ENCODE data around the gene FAM219A. TPM values are rescaled to one million over a fixed set of nuclear protein-coding genes. Genes with fewer than 3 reads are reported as not detected.

FAM219A gene
- total RNA-seq, 1 donor from 2014 or later = 17.5 TPM

DNA sequence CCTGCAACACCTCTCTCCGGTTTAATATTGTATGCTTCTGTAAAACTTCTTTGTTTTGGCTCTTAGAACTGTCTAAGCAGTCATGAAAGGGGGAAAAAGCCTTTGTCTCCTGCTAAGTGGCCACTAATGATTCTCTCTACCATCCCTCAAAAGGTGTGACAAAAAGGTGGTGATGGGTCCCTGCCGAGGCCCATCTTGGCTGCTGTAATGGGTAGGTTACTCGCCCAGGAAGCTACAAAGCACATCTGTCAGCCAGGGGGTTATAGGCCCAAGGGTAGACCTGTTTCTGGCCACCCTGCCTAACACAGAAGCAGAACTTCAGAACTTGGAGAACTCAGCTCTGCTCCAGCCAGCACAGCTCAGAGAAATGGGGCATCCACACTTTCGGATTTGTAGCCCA is 1.6 kb downstream of the FAM219A start:
- H3K27ac Mint-ChIP-seq = peak overlapping the region; percentile 97
- no peaks in the 10 kb centered on the region for H3K36me3 Mint-ChIP-seq (ENCODE audit: insufficient read depth)
- peak overlapping the region; percentile 89 for H3K4me3 Mint-ChIP-seq (ENCODE audit: low read depth)
- TF ChIP-seq, protein P1, sequence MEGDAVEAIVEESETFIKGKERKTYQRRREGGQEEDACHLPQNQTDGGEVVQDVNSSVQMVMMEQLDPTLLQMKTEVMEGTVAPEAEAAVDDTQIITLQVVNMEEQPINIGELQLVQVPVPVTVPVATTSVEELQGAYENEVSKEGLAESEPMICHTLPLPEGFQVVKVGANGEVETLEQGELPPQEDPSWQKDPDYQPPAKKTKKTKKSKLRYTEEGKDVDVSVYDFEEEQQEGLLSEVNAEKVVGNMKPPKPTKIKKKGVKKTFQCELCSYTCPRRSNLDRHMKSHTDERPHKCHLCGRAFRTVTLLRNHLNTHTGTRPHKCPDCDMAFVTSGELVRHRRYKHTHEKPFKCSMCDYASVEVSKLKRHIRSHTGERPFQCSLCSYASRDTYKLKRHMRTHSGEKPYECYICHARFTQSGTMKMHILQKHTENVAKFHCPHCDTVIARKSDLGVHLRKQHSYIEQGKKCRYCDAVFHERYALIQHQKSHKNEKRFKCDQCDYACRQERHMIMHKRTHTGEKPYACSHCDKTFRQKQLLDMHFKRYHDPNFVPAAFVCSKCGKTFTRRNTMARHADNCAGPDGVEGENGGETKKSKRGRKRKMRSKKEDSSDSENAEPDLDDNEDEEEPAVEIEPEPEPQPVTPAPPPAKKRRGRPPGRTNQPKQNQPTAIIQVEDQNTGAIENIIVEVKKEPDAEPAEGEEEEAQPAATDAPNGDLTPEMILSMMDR (IDR thresholded peaks at IDR 0.05; ENCODE audit: unreplicated experiment) = no peak
- H3K9me3 Mint-ChIP-seq (ENCODE audit: low read depth) = no peaks in the 10 kb centered on the region
- H3K4me1 Mint-ChIP-seq (ENCODE audit: low read depth) = peaks cover 27% of the 10 kb centered on the region
- peaks cover 19% of the 10 kb centered on the region for H3K27me3 Mint-ChIP-seq
- no peak for DNase-seq (ENCODE audit: low spot score, unreplicated experiment)

DNA sequence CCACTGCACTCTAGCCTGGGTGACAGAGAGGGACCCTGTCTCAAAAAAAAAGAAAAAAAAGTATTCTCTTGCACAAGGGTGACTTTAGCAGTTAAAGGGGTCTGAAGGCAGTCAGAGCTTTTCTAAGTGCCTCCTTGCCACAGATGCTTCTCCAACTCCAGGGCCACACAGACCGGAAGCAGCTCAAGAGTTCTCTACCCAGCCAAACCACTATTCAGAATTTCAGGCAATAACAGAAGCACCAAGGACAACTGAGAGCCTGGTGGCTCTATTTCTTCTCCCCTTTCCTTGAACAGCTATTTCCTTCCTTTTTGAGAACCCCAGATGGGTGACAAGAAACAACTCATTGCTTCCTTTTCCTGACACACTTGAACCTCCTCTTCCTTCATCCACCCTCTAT is 2.2 kb downstream of the FAM219A start:
- H3K4me3 Mint-ChIP-seq (ENCODE audit: low read depth) = no peak overlapping the region
- H3K4me1 Mint-ChIP-seq (ENCODE audit: low read depth) = peaks cover 23% of the 10 kb centered on the region
- H3K27me3 Mint-ChIP-seq = peaks cover 19% of the 10 kb centered on the region
- TF ChIP-seq, protein P1 (IDR thresholded peaks at IDR 0.05; ENCODE audit: unreplicated experiment) = no peak
- no peak for DNase-seq (ENCODE audit: low spot score, unreplicated experiment)
- H3K36me3 Mint-ChIP-seq (ENCODE audit: insufficient read depth) = no peaks in the 10 kb centered on the region
- H3K9me3 Mint-ChIP-seq (ENCODE audit: low read depth) = no peaks in the 10 kb centered on the region
- H3K27ac Mint-ChIP-seq = no peak overlapping the region

DNA sequence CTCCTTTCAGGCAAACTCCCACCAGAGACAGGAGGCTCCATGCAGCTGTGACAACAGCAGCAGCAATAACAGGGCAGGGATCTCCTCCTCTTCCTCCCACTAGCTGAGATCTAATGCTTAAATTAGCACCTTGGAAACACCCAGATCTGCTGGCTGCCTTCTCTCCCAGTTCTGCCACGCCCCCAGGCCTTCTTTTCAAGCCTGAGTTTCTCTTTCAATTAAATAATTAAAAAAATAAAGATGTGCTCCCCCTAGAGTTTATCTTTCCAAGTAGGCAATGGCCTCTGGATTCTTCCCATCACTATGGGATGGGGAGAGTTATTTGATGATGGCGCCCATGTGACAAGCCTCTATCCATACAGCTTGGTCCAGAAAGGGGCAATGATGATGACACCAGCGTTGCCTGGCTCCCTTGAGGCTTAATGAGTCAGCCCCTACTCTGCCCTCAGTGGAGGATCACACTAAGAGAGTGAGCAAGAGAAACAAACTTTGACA is 3.8 kb downstream of the FAM219A start:
- no peak for DNase-seq (ENCODE audit: low spot score, unreplicated experiment)
- Mint-ChIP-seq H3K4me1 (ENCODE audit: low read depth) (peaks cover 22% of the 10 kb centered on the region), H3K4me3 (ENCODE audit: low read depth) (no peak overlapping the region), H3K36me3 (ENCODE audit: insufficient read depth) (no peaks in the 10 kb centered on the region), H3K27me3 (peaks cover 19% of the 10 kb centered on the region), H3K27ac (no peak overlapping the region), H3K9me3 (ENCODE audit: low read depth) (no peaks in the 10 kb centered on the region)
- TF ChIP-seq, protein P1 (IDR thresholded peaks at IDR 0.05; ENCODE audit: unreplicated experiment) = no peak

DNA sequence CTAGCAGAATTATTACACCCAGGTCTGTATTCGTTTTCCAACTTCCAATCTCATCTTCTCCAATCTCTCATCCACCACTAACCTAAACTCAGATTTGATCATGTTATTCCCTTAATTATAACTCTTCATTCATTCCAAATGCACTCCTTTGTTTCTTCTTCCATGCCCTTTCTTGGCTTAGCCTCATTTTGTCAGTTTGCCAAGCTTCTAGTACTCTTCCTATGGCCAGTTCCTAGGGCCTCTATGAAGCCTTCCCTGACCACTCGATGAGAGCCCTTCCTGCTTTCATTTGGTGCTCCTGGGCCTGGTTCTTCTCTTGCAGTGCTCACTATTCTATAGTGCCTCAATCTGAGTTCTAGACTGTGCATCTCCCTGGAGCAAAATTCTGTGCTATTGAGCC is 5.8 kb downstream of the FAM219A start:
- H3K4me3 Mint-ChIP-seq (ENCODE audit: low read depth) = no peak overlapping the region
- TF ChIP-seq, protein P1 (IDR thresholded peaks at IDR 0.05; ENCODE audit: unreplicated experiment) = no peak
- no peaks in the 10 kb centered on the region for H3K9me3 Mint-ChIP-seq (ENCODE audit: low read depth)
- no peaks in the 10 kb centered on the region for H3K36me3 Mint-ChIP-seq (ENCODE audit: insufficient read depth)
- no peak overlapping the region for H3K27ac Mint-ChIP-seq
- H3K27me3 Mint-ChIP-seq = peaks cover 19% of the 10 kb centered on the region
- H3K4me1 Mint-ChIP-seq (ENCODE audit: low read depth) = peaks cover 9% of the 10 kb centered on the region
- no peak for DNase-seq (ENCODE audit: low spot score, unreplicated experiment)

DNA sequence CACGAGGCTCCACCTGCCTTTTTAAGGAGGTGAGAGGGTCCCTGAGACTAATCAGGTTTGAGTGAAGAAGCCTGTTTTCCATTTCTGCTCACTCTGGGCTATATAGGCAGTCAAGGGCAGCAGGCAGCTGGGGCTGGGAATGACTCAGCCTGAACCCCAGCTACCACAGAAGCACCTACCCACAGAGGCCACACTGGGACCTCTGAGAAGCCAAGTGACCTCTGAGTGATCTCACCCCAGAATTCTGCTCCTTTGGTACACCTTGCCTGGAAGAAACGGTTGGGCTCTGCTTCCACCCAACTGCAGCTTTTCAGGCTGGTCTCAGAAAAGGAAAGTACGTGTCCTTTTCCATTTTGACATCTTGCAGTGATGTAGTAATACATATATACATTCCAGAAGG is 6.8 kb downstream of the FAM219A start:
- Mint-ChIP-seq H3K27ac (no peak overlapping the region), H3K36me3 (ENCODE audit: insufficient read depth) (no peaks in the 10 kb centered on the region), H3K4me3 (ENCODE audit: low read depth) (no peak overlapping the region), H3K27me3 (peaks cover 8% of the 10 kb centered on the region), H3K4me1 (ENCODE audit: low read depth) (no peaks in the 10 kb centered on the region), H3K9me3 (ENCODE audit: low read depth) (no peaks in the 10 kb centered on the region)
- TF ChIP-seq, protein P1 (IDR thresholded peaks at IDR 0.05; ENCODE audit: unreplicated experiment) = no peak
- DNase-seq (ENCODE audit: low spot score, unreplicated experiment) = no peak

Data from progenitor cell of endocrine pancreas (in vitro differentiated cells).